ENCODE measurements around the gene MACROD2.
A peak's percentile ranks its signal among the peaks of the same experiment; 100 is the strongest.

MACROD2 gene

DNA sequence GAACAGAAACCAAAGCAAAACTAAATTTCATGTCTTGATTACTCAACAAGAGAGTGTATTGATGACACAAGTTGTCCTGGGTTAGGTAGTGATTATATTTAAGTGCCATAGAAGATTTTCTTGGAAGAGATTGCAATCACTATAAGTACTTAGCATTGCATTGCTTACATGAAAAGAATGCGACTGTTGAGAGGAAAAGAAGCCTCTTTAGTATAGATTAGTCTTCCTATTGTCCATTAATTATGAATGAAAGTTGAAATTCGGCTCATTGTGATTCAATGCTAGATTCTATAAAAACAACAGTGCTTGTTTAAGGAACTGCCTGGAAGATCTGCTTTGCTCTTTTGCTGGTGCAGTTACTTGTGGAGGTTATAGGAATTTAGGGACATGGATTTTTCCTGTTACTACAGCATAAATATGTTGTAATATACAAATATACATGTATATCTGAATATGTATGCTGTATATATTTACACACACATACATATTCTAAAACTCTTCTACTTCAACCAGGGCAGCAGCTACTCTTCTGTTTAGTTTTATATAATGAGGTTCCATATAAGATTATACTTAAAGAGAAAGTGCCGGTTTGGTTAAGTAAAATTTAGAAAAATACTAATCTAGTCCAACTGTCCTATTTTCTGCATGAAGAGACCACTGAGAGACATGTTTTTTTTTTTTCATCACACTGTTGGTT, 1781.6 kb downstream of the MACROD2 start:
- Histone ChIP-seq H3K4me3 (no peak overlapping the region), H3K9me3 (peaks cover 4% of the 10 kb centered on the region; the same call in 1 of the 2 replicates), H3K27me3 (no peaks in the 10 kb centered on the region), H3K4me1 (0 out of 2 replicates have a peak, but pooled peaks cover 4% of the 10 kb centered on the region), H3K27ac (no peak overlapping the region), H4K20me1 (no peaks in the 10 kb centered on the region), H3K9ac (no peak overlapping the region), H3K4me2 (no peak overlapping the region), H3K36me3 (no peaks in the 10 kb centered on the region)
- TF ChIP-seq Cebpa-rat (IDR thresholded peaks at IDR 0.05): no peak

DNA sequence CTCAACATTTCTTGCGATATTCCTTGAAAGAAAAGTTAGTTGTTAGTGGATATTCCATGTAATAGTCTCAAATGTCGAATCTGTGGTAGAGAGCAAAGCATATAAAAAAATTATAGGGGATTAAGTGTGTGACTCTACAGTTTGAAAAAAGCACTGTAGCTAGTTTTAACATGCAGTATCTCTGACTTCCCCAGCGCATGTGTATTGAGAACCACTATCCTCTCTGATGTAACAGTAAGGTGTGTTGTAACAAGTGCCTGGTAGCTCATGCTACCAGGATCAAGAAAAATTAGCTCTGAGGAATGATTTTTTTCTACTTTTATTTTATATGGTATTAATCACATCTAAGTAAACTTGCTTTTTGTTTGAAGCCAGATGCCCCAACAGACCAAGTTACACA, 1788.7 kb downstream of the MACROD2 start:
- Histone ChIP-seq H4K20me1 (no peaks in the 10 kb centered on the region), H3K9ac (no peak overlapping the region), H3K27ac (no peak overlapping the region), H3K4me3 (no peak overlapping the region), H3K9me3 (no peaks in the 10 kb centered on the region), H3K4me1 (no peaks in the 10 kb centered on the region), H3K4me2 (no peak overlapping the region), H3K36me3 (no peaks in the 10 kb centered on the region), H3K27me3 (no peaks in the 10 kb centered on the region)
- no peak for TF ChIP-seq Cebpa-rat (IDR thresholded peaks at IDR 0.05)

DNA sequence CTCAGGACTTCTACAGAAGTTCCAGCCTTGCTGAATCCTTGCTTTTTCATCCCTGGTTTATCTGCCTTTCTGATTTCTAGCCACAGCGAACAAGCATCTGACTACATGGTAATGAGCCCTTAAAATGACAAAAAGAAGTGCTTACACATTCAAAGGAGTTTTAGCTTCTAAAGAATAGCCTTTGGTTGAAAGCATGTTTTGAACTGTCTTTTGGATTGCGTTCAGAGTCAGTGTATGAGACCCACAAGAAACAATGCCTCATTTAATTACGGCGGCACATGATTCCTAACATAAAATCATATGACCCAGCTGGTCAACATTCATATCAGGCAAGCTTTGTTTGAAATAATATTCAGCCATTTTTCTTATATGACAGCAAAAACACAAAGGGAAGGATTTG, 1793.8 kb downstream of the MACROD2 start:
- Histone ChIP-seq H3K4me2 (no peak overlapping the region), H4K20me1 (no peaks in the 10 kb centered on the region), H3K4me1 (peaks cover 3% of the 10 kb centered on the region), H3K27ac (no peak overlapping the region), H3K36me3 (no peaks in the 10 kb centered on the region), H3K9me3 (no peaks in the 10 kb centered on the region), H3K4me3 (no peak overlapping the region), H3K27me3 (no peaks in the 10 kb centered on the region), H3K9ac (no peak overlapping the region)
- no peak for TF ChIP-seq Cebpa-rat (IDR thresholded peaks at IDR 0.05)

DNA sequence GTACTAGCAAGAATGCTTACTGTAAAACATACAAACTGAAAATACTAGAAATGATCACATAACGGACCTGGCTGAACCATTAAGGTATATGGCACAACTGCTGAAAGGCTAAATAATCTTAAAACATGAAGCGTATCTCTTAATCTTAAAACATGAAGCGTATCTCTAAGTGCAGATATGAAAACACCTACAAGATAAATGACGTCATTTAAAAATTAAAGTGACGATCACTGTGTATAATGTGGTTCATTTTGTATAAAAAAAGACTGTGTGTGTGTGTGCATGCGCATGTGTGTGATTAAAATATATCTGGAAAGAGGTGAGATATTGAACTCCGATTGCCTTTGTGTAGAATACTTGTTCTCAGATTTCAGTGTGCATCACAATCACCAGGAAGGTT, 1797.5 kb downstream of the MACROD2 start:
- H3K4me3 ChIP-seq: no peak overlapping the region
- no peak overlapping the region for H3K27ac ChIP-seq
- H3K36me3 ChIP-seq: no peaks in the 10 kb centered on the region

DNA sequence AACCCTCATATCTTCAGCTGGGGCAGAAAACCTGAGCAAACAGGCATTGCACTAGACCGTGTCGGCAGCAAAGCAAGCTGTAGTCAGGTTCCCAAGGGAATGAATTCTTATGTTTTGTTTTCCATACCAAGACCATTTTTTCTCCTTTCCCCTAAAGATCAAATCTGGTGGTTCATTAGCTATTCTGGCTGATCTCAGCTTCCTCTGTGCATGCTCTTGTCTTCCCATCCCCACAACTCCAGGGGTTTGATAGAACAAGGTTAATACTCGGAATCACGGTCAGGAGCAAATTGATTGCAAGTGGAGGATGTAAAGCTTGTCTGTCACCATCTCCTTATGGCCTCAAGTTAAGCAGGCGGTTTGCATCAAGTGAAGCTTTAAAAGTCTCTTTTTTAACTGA, 1799.1 kb downstream of the MACROD2 start:
- no peak for TF ChIP-seq Cebpa-rat (IDR thresholded peaks at IDR 0.05)
- no peak overlapping the region for H3K9ac ChIP-seq
- no peaks in the 10 kb centered on the region for H4K20me1 ChIP-seq
- no peak overlapping the region for H3K27ac ChIP-seq
- no peaks in the 10 kb centered on the region for H3K27me3 ChIP-seq
- H3K4me2 ChIP-seq: peak overlapping the region; percentile 56
- no peaks in the 10 kb centered on the region for H3K9me3 ChIP-seq
- no peak overlapping the region for H3K4me3 ChIP-seq
- H3K36me3 ChIP-seq: no peaks in the 10 kb centered on the region
- peaks cover 14% of the 10 kb centered on the region for H3K4me1 ChIP-seq

More for the DNA sequence above, 1797.5 kb downstream of the MACROD2 start:
- TF ChIP-seq Cebpa-rat (IDR thresholded peaks at IDR 0.05): no peak
- Histone ChIP-seq H3K27me3 (no peaks in the 10 kb centered on the region), H4K20me1 (no peaks in the 10 kb centered on the region), H3K4me1 (peaks cover 14% of the 10 kb centered on the region), H3K4me2 (no peak overlapping the region), H3K9me3 (no peaks in the 10 kb centered on the region), H3K9ac (no peak overlapping the region)

DNA sequence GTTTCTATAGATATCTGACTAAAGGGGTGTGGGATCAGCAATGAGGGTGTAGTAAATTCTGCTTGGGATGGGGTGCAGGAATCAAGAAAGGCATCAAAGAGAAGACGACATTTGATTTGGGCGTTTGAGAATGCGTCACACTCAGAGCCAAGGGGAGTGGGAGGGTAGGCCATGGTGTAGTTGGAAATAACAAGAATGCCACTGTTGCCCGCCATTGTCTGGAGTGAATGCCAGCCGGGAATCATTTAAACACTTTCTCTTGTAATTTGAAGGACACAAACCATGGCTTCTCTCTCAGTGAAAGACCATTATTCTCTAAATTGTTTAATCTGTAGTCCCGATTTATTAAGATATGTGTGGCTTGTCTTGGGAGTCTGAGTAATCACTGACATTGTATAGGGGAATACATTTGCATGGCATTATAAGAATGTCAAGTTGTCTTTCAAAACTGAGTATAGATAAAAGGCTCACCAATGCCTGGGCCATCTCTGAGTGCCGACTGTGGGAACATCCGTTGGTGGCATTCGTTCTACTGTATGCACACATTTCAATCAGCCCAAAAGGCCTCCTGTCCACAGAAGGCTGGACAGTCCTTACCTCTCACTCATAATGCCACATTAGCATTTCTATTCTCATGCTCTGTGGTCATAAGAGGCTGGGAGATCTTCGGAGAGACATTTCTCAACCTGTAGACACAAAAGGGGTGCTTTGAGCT, 1800.1 kb downstream of the MACROD2 start:
- Histone ChIP-seq H3K27ac (no peak overlapping the region), H3K36me3 (no peaks in the 10 kb centered on the region), H3K27me3 (no peaks in the 10 kb centered on the region), H3K9me3 (no peaks in the 10 kb centered on the region), H4K20me1 (no peaks in the 10 kb centered on the region), H3K9ac (no peak overlapping the region), H3K4me2 (no peak overlapping the region), H3K4me3 (no peak overlapping the region), H3K4me1 (peaks cover 14% of the 10 kb centered on the region)
- no peak for TF ChIP-seq Cebpa-rat (IDR thresholded peaks at IDR 0.05)

DNA sequence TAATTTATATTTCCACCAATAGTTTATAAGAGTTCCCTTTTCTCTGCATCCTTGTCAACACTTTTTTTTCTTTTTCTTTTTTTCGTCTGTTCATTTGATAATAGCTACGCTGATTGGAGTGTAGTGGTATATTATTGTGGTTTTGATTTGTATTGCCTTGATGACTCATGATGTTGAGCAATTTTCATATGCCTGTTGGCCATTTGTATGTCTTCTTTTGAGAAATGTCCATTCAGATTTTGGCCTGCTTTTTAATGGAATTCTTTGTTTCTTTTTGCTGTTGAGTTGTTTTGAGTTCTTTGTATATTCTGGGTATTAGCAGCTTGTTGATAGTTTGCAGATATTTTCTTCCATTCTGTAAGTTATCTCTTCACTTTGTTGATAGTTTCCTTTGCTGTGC, 1804.6 kb downstream of the MACROD2 start:
- Histone ChIP-seq H3K36me3 (no peaks in the 10 kb centered on the region), H3K4me3 (no peak overlapping the region), H3K27ac (no peak overlapping the region), H3K9ac (no peak overlapping the region), H3K9me3 (no peaks in the 10 kb centered on the region), H3K27me3 (no peaks in the 10 kb centered on the region), H4K20me1 (no peaks in the 10 kb centered on the region), H3K4me2 (no peak overlapping the region), H3K4me1 (peaks cover 3% of the 10 kb centered on the region)
- TF ChIP-seq Cebpa-rat (IDR thresholded peaks at IDR 0.05): no peak

DNA sequence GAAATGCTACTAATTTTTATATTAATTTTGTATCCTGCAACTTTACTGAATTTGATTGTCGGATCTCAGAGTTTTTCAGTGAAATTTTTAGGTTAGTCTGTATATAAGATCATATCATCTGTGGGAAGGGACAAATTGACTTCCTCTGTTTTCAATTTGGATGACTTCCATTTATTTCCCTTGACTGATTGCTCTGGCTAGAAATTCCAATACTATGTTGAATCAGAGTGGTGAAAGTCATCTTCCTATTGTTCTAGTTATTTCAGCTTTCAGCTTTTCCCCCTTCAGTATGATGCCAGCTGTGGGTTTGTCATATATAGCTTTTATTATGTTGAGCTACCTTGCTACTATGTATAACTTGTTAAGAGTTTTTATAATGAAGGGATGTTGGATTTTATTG, 1806.7 kb downstream of the MACROD2 start:
- Histone ChIP-seq H4K20me1 (no peaks in the 10 kb centered on the region), H3K27me3 (no peaks in the 10 kb centered on the region), H3K9ac (no peak overlapping the region), H3K4me3 (no peak overlapping the region), H3K36me3 (no peaks in the 10 kb centered on the region), H3K27ac (no peak overlapping the region), H3K4me1 (no peaks in the 10 kb centered on the region), H3K9me3 (no peaks in the 10 kb centered on the region), H3K4me2 (no peak overlapping the region)
- no peak for TF ChIP-seq Cebpa-rat (IDR thresholded peaks at IDR 0.05)

DNA sequence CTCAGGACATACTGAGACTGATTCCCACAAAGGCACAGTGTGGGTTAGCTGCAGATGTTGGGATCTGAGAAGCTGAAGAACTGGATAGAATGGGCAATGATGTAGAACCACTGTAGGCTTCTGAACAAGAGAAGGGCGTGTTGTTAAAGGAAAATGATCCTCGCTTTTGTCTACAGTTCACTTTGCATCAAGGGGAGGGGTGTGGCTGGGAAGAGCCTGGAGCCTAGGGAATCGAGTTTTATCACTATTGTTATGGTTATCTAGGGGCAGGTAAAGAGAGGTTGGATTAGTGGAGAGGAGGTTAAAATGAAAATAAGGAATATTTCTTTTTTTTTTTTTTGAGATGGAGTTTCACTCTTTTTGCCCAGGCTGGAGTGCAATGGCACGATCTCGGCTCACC, 1809.8 kb downstream of the MACROD2 start:
- Histone ChIP-seq H3K4me1 (no peaks in the 10 kb centered on the region), H3K4me3 (no peak overlapping the region), H3K9ac (no peak overlapping the region), H4K20me1 (no peaks in the 10 kb centered on the region), H3K9me3 (peaks cover 6% of the 10 kb centered on the region; the same call in 1 of the 2 replicates), H3K27me3 (no peaks in the 10 kb centered on the region), H3K27ac (no peak overlapping the region), H3K4me2 (no peak overlapping the region), H3K36me3 (no peaks in the 10 kb centered on the region)
- no peak for TF ChIP-seq Cebpa-rat (IDR thresholded peaks at IDR 0.05)

DNA sequence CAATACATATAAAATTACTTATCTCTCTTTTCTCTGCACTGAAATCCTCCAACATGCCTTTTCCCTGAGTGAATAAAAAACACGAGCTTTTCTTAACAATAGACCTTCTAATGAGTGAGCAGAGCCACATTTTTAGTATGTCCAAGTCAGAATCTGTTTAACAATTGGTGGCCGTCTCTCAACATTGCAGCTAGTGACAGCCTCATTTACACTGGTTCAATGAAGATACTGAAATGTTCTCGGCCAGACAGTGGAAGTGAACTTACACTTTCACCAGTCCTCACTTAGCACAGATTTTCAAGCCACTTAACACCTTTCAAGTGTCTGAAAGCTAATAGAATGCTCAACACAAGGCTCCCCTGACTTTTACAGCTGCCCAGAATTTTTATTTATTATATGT, 1810.8 kb downstream of the MACROD2 start:
- TF ChIP-seq Cebpa-rat (IDR thresholded peaks at IDR 0.05): no peak
- Histone ChIP-seq H3K27me3 (no peaks in the 10 kb centered on the region), H4K20me1 (no peaks in the 10 kb centered on the region), H3K9ac (no peak overlapping the region), H3K36me3 (no peaks in the 10 kb centered on the region), H3K4me1 (no peaks in the 10 kb centered on the region), H3K4me2 (no peak overlapping the region), H3K4me3 (no peak overlapping the region), H3K27ac (no peak overlapping the region), H3K9me3 (peaks cover 6% of the 10 kb centered on the region; the same call in 1 of the 2 replicates)

Measured in BLaER1 (cell line).